Measurements from ENCODE around the gene PSMD12. TPM values are rescaled to one million over a fixed set of nuclear protein-coding genes. Genes with fewer than 3 reads are reported as not detected.
A peak's percentile ranks its signal among the peaks of the same experiment; 100 is the strongest.
"Not testable (repeated sequence)": the region's sequence is repeated elsewhere in the genome, so short reads cannot be mapped to it uniquely, and the experiment has no call there.

PSMD12 gene
- total RNA-seq (2014; rRNA removed; shearing (Covaris generic)): 32.6 and 39.9 TPM in 2 replicates
- 14.4 and 28.0 TPM in 2 replicates for polyA plus RNA-seq (2014; cell fraction: nucleus; rRNA removed)

DNA sequence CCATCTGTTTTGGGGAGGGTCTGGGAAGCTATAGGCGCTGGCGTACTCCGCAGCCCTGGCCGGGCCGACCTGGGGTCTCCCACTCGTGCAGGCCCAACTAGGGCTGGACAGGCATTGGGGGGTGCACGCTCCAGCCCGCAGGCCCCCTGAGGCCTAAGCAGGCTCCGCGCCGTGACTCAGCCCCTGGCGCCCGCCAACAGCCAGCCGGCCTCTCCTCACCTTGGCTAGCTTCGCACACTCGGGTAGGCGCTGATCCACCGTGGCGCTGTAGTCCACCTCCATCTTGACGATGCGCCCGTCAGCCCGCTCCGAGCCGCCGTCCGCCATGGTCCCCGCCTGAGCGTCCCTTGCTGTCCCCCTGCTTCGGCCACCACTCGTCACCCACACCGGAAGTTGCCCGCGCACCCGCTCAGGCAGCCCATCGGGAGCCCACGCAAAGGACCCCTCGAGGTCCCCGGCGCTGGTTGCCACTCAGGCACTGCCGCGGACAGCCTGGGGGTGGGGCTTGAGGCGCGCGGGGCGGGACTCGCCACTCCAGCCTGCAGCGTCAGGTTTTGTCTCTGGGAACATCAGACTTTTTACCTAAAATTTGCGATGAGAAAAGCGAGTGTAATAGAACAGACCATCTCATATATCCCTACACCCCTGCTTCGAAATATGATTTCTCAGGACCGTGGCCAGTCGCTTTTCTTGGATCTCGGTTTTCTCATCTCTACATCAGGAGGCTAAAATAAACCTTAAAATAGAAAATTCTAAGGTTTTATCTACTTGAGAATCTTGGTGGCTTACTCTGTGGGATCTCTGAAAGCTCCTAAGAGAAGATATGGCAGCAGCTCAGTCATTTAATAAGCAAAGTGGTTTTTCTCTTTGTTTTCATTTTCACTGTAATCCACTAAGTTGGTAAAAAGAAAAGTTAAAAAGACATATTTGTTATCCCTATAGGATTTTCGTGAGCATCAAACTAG lies at the start of gene PSMD12:
PSMD12 (minus strand) TSS at position 385 of the 965 bp plus-strand sequence; CDS start at position 327, 58 bp downstream.
- peak; percentile 88 for DNase-seq (ENCODE audit: extremely low read depth, low read depth)

DNA sequence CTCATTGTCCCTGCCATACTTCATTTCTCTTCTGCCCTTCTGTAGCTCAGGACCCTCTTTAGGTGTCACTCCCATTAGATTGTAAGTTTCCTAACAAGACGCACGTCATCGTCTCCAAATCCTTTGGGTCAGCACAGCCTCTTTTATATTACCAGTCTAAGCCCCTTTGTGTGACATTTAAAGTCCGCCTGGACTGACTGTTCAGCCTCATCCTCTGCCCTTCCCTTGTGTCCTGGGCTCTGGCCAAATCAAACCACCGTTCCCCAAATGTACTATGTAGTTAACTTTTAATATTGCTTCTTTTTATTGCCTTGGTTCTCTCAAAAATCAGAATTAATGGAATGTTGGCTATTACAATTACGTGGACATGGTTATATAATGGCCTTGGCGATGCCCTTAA lies 48.9 kb upstream of the PSMD12 start:
- no peak for DNase-seq (ENCODE audit: extremely low read depth, low read depth)

DNA sequence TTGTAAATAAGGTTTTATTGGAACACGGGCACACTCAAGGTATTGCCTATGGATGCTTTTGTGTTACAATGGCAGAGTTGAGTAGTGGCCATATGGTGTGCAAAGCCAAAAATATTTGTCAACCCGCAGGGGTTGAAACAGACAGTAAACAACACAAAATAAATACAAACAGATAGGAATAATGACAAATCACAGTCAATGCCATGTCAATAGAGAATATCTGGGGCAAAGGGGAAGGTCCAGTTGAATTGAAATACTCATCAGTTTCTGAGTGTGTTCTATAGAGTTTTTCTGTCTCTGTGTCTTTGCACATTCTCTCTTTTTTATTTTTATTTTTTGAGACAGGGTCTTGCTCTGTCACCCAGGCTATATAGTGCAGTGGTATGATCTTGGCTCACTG lies 48.2 kb upstream of the PSMD12 start:
- DNase-seq (ENCODE audit: extremely low read depth, low read depth): no peak

DNA sequence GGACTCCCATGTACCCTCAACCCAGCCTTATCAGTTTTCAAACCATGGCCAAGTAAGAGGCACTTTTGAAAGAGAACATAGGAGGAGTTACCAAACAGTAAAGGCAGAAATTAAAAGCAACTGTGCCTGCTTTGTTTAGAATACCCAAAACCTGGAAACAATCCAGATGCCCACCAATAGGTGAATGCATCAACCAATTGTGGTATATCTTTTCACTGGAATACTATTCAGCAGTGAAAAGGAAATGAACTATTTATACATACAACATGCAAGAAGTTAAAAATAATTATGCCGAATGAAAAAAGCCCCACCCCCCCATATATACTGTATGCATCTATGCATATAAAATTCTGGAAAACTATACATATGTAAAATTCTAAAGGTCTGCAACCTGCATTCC lies 47.8 kb upstream of the PSMD12 start:
- DNase-seq (ENCODE audit: extremely low read depth, low read depth): no peak

DNA sequence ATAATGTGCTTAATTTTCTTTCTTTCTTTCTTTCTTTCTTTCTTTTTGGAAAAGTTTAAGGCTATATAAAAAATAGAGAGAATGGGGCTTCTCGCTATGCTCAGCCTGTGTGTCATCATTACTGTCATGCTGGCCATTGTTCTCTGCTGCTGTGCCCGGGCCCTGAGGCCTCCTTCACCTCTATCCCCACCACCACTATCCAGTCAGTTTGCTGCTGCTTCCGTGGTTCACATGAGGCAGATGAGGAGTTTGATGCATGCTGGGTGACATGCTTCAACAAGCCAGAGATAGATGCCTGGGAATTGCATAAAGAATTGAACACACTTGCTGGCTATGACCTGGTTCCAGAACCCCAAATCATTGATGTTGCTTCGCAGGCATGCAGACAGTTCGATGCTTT lies 47.0 kb upstream of the PSMD12 start:
- DNase-seq (ENCODE audit: extremely low read depth, low read depth): no peak

DNA sequence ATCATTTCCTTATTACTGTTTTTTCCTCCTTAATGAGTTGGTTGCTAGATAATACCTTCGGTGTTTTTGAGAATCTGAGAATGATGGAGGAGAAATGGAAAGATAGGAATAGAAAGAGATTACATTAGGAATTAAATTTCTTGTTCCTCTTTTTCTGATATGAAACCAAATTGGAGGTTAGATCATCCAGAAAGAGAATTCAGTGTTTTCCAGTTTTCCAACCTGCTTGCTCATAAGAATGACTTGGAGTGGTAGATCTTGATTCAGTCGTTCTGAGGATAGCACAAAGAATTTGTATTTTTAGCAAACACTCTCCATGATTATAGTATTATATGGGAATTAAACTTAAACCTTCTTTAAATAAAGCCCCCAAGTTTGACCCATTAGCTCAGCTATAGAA lies 46.6 kb upstream of the PSMD12 start:
- DNase-seq (ENCODE audit: extremely low read depth, low read depth): no peak

DNA sequence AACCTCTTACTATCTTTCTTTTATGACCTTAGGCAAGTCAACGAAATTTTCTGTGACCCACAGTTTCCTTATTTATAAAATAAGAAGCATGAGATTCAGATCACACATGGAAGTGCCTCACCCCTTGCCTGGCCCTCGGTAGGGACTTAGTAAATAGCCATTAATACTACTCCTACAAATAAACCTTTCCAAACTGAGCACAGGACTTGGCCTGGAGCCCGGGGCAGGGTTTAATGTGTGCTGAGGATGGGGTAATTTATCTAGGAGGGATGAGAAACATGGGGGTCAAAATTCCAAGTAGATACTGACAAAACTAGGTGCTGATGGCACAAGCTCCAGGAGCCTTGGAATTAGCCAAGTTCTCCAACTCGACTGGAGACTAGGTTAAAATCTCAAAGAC lies 45.7 kb upstream of the PSMD12 start:
- DNase-seq (ENCODE audit: extremely low read depth, low read depth): no peak

DNA sequence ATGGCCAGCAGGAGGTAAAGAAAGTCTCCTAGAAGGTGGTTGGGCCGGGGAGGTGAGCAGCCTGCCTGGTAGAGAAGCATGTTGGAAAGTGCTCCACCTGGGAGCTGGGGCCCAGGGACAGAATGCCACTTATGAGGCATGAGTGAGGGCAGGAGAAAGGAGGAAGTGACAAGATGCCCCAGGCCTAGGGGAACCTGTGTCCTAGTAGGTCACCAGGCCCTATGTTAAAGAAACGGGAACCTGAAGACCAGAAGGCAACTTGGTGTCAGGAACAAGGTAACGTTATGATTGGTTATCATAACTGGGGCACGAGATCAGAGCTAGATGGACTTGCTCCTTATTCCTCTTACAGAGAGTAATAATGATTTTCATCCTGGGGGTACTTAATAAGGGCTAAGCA lies 45.0 kb upstream of the PSMD12 start:
- no peak for DNase-seq (ENCODE audit: extremely low read depth, low read depth)

DNA sequence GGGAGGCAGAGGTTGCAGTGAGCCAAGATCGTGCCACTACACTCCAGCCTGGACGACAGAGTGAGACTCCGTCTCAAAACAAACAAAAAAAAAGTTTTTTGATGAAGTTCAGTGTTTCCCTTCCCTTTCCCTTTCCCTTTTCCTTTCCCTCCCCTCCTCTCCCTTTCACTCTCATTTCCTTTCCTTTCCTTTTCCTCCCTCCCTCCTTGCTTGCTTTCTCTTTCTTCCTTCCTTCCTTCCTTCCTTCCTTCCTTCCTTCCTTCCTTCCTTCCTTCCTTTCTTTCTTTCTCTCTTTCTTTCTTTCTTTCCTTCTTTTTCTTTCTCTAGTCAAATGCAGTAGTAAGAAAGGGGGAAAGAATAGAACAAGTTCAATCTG lies 42.1 kb upstream of the PSMD12 start:
- not testable (repeated sequence) for DNase-seq (ENCODE audit: extremely low read depth, low read depth)

DNA sequence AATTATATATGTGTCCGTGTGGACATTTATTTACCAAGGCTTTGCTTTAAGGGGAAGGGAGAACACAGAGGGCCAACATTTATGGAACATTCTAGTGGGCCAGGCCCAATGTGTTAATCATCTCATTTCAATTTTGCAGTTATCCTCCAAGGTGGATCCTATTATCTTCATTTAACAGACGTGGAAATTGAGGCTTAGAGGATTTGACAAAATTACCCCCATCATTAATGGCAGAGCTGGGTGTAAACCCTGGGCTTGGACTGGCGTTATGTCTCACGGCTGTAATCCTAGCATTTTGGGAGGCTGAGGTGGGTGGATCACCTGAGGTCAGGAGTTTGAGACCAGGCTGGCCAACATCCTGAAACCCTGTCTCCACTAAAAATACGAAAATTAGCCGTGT lies 37.1 kb upstream of the PSMD12 start:
- DNase-seq (ENCODE audit: extremely low read depth, low read depth): no peak

DNA sequence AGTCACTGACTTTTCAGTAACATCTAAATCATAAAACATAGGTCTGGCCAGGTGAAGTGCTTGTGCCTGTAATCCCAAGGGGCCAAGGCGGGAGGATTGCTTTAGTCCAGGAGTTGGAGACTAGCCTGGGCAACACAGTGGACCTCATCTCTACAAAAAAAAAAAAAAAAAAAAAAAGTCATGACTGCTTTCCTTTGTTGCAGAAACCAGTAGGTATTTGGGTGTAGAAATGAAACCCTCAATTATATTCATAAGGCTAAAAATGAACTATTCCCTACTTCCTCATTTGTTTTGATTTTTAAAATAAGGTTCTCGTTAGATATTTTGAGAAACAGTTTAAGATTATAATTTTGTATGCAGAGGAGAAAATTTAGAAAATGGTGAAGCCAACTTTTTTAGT lies 36.7 kb upstream of the PSMD12 start:
- no peak for DNase-seq (ENCODE audit: extremely low read depth, low read depth)

DNA sequence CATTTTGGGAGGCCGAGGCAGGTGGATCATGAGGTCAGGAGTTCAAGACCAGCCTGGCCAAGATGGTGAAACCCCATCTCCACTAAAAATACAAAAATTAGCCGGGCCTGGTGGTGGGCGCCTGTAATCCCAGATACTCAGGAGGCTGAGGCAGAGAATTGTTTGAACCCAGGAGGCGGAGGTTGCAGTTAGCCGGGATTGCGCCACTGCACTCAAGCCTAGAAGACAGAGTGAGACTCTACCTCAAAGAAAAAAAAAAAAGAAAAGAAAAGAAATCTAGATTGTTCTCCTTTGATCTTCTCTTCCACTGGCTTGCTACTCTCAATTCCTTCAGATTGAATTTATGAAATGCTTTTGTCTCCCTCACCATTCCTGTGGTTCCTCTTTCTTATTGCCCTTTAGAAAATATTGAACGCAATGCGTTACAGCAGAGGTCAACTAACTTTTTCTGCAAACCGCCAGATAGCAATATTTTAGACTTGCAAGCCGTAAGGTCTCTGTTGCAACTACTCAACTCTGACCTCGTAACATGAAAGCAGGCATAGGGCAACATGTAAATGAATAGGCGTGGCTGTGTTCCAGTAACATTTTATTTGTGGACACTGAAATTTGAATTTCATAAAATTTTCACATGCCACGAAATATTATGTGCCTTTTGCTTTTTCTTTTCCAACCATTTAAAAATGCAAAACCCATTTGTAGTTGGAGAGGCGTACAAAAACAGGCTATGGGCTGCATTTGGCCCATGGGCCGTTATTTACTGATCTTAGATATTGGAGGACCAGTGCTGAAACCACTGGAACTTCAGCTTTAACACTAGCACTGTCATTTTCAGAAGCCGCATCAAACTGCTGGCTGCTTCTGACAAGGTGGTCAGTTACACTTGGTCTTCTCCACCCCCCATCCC lies 35.5 kb upstream of the PSMD12 start:
- DNase-seq (ENCODE audit: extremely low read depth, low read depth): no peak

DNA sequence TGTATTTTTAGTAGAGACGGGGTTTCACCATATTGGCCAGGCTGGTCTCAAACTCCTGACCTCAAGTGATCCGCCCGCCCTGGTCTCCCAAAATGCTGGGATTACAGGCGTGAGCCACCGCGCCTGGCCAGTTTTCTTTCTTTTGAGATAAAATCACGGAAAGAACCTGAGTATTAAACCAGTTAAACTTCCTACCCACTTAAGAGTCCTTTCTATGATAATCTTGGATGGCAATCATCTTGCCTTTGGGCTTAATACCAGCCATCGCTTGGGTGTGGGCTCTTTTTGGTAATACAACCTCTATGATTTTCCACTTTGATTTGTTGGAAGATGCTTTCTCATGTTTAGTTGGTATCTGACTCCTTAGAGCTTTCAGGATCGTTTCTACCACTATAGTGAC lies 34.7 kb upstream of the PSMD12 start:
- DNase-seq (ENCODE audit: extremely low read depth, low read depth): no peak

DNA sequence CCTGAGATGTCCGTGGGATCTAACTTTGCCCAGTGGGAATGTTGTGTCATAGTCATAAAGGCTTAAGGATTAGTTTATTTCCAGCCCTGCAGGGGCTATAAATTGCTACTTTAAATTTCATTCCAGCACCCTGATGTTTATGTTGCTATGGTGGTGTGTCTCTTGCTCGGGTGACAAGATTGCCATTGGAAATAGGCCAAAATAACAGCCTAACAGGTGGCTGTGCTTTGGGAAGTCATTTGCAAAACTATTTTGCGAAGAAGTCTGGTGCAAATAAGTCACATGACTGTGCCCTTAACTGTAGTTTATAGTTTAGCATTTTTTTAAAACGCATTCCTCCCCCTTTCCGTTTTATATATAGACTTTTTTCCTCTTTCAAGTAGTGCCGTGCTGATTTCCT lies 33.8 kb upstream of the PSMD12 start:
- DNase-seq (ENCODE audit: extremely low read depth, low read depth): no peak

DNA sequence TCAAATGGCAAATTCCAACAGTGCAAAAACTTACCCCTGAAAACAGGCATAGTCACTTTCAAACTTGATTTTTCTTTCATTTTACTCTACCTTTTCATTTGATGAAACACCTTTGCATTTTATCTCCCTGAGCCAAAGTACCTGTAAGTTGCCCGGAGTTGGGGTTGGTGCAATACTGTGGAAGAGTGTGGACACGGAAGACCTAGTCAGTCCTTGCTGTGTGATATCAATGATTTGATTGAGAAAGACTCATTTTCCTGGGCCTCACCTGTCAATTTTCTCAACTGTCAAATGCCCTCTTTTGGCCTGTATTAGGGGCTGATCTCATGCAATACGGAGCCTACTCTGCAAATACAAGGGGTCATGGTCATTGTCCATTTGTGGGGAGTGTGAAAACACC lies 33.3 kb upstream of the PSMD12 start:
- DNase-seq (ENCODE audit: extremely low read depth, low read depth): no peak

DNA sequence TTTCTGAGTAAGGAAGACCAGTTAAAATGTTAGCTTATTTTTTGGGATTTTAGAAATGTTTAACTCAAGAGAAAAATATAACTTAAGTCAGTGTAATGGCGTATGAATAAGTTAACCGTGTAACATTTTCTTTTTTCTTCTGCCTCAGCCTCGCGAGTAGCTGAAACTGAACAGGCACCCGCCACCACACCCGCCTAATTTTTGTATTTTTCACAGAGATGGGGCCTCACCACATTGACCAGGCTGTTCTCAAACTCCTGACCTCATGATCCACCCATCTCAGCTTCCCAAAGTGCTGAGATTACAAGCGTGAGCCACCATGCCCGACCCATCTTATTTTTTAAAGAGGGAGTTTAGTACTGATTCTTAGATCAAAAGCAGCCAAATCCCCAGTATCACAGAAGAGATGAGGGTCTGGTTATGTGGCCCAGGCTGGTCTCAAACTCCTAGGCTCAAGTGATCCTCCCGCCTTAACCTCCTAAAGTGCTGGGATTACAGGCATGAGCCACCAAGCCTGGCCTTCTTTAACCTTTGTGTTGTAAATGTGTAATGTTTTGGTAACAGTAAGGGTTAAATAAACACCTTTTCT lies 27.5 kb upstream of the PSMD12 start:
- DNase-seq (ENCODE audit: extremely low read depth, low read depth): no peak

DNA sequence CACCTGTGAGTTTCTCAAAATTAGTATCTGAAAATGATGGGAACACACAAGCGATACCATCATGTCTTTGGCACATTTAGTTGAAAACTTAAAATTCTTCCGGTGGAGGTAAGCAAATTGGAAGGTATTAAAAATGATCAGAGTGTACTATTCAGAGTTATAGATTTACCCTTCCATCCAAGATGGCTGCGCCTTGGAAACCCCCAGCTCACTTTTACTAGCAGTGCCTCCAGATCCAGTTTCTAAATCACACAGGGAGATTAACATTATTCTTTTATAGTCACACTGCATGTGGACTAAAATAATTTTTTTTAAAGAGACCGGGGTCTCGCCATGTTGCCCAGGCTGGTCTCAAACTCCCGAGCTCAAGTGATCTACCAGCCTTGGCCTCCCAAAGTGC lies 25.7 kb upstream of the PSMD12 start:
- DNase-seq (ENCODE audit: extremely low read depth, low read depth): no peak

DNA sequence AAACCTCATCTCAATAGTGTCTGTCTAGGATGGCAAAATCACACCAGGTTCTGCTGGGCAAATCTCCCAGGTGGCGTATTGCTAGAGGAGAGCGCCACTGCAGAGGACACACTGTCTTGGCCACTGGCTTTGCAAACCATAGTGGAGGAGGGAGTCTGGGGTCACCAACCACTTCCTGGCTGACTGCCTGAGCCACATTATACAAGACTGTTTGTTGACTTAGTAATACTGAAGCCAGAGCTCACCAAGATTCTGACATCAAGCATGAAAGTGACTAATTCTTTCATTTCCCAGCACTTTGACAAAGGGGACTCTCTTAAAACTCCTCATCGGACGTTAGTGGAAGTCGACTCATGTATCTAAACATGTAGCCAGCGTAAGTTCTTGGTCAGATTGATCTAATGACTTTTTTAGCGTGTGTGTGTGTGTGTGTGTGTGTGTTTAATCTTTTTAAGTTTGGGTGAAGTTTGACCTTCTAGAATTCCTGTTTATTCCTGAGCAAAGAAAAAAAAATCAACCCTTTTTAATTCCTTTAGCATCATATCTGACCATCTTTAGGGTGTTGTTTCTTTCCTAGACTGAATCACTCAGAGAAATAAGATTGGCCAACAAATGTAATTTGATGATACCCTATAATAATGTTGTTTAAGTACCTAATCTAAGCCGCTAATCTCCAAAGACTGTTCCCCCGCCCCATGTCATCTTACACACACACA lies 24.4 kb upstream of the PSMD12 start:
- peak; percentile 93 for DNase-seq (ENCODE audit: extremely low read depth, low read depth)

DNA sequence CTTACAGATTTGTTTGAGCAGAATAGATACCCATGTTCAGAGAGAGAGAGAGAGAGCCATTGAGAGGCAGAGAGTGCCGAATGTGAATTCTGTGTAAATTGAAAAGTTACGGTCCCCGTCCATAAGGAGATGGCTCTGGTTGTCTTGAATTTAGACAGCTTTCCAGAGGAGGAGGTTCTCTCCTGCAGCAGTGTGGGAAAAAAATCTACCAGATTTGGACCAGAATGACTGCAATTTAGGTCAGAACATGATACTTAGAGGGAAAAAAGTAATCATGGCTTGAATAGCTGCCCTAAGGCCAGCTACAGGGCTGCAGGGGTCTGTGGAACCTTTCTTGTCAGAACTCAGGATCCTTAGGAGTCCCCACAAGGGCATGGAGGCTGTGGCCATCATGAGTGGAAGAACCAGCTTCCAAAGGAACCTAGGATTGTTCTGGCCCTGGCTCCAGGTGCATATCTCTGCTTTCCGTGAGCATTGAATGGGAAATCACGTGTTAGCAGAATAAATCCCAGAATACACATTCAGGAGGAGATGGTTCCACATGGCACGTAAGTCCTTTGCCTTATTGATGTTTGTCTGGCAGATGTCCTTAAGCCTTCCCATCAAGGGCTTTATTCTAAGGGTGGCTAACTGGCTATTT lies 23.7 kb upstream of the PSMD12 start:
- no peak for DNase-seq (ENCODE audit: extremely low read depth, low read depth)

DNA sequence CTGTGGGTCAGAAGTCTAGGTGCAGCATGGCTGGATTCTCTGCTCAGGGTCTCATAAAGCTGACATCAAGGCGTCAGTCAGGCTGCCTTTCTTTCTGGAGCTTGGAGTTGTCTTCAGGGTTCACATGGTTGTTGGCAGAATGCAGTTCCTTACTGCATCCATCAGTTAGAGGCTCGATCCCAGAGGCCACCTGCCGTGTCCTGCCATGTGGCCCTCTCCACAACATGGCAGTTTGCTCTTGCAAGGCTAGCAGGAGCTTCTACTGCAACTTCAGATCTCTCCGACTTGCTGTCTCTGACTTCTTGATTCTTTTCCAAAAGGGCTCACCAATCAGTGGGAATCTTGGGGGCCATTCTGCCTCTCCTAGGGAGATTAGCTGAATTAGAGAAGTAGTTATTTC lies 22.6 kb upstream of the PSMD12 start:
- DNase-seq (ENCODE audit: extremely low read depth, low read depth): no peak

Measured in NCI-H460 (cell line).